Suppressor macrophage (primary cell): ENCODE data around the gene CLPSL2.

Experiments used
- DNase-seq, 4 experiments: peaks; one replicate each; pipeline ENCODE4 v3.0.0-alpha.2; 2020 to 2022

The CLPSL2 gene

DNA sequence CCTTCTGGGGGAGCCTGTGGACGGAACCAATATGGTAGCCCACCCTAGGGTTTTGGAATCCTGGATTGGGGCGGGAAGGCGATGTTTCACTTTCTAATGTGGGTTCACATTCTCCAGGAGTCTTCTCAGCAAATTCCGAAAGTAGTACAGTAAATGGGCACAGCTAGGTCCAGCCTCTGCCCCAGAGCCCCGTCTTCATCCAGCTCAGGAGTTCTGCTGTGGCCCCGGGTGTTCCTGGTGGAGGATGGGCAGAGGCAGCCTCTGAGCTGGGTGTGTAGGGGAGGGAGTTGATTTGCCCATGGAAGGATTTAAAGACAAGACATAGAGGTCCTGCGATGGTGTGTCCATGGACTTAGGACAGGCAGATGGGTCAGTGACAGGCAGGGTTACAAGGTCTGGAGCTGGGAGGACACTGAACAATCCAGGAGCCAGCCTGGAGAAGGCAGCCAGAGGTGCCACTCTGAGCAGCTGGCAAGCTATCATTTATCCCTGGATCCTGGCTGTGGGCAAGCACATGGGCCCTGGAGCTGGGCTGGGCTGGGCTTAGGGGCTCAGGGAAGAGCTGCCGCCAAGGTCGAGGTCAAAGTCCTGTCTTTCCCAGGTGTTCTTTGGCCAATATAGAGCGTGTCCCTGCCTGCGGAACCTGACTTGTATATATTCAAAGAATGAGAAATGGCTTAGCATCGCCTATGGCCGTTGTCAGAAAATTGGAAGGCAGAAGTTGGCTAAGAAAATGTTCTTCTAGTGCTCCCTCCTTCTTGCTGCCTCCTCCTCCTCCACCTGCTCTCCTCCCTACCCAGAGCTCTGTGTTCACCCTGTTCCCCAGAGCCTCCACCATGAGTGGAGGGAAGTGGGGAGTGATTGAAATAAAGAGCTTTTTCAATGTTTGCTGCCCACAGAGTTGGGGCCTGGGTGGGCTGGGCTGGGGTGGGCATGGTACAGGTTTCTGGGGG is 11.1 kb downstream of the CLPSL2 start:
- no peak for DNase-seq

DNA sequence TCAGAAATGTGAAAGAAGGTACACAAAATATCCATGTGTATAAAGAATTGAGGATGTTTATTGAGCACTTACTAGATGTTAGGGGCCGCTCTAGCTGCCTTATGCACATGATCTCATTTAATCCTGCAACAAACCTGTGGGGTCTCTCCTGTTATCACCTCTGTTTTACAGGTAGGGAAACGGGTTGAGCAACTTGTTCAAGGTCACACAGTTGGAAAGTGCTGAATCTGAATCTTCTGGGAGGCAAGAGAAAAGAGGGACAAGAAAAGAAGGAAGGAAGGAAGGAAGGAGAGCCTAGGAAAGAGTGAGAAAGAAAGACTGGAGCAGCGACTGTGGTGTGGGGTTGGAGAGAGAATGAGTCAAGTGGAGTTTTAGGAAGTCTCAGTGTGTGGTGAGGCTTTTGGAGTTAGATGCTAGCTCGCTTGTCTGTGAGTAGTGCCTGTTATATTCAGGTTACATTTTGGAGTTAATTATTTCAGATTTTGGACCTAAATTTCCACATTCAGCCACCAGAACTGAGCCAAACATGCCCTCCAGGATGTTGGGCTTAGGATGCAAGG is 12.1 kb downstream of the CLPSL2 start:
- DNase-seq = no peak

DNA sequence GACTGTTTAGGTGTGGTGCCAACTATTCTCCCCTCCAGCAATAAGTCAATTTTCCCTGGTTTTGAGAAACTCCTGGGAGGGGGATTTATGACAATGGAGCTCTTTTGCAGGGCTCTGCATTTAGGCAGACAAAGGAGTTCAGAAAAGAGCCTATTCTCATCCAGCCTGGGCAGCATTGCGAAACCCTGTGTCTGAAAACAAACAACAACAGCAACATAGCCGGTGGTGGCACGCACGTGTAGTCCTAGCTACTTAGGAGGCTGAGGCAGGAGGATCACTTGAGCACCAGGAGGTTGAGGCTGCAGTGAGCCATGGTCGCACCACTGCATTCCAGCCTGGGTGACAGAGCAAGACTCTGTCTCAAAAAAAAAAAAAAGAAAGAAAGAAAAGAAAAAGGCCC is 14.3 kb downstream of the CLPSL2 start:
- no peak for DNase-seq

GRCh38 chr6:35794536-35795452 is 18.4 kb downstream of the CLPSL2 start:
- DNase-seq = no peak

DNA sequence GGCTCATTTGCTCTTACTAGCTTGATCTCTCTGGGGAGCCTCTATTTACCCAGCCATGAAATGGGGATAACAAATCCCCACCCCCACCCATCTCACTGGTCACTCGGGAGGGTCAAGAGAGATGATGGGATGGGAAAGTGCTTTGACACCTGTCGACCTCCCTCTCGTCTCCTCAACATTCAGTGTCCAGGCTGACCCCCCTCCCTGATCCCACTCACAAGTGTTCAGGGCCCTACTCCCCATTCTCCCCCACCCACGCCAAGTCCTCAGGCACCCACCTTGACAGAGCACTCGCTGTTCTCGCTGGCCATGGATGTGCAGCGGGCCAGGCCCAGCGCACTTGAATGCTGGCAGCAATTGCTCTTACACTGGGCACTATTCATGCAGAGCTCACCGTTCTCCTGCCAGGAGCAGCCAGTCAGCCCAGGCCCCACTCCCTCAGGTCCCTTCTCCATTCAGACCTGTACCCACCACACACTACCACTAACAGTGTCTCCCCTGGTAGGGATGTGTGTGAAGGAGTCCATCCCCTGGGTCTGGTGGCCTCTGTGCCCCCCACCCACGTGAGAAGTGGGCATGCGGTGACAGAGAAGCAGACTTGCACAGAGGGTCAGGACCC is 19.2 kb downstream of the CLPSL2 start:
- DNase-seq = no peak

- DNase-seq = no peak
Observed at GRCh38 chr6:35796236-35796635, 19.8 kb downstream of the CLPSL2 start.

GRCh38 chr6:35797837-35798526 is 21.6 kb downstream of the CLPSL2 start:
- no peak for DNase-seq

- no peak for DNase-seq
Observed at GRCh38 chr6:35798706-35799105, 22.3 kb downstream of the CLPSL2 start.

- no peak for DNase-seq
Observed at GRCh38 chr6:35801148-35801547, 24.8 kb downstream of the CLPSL2 start.

DNA sequence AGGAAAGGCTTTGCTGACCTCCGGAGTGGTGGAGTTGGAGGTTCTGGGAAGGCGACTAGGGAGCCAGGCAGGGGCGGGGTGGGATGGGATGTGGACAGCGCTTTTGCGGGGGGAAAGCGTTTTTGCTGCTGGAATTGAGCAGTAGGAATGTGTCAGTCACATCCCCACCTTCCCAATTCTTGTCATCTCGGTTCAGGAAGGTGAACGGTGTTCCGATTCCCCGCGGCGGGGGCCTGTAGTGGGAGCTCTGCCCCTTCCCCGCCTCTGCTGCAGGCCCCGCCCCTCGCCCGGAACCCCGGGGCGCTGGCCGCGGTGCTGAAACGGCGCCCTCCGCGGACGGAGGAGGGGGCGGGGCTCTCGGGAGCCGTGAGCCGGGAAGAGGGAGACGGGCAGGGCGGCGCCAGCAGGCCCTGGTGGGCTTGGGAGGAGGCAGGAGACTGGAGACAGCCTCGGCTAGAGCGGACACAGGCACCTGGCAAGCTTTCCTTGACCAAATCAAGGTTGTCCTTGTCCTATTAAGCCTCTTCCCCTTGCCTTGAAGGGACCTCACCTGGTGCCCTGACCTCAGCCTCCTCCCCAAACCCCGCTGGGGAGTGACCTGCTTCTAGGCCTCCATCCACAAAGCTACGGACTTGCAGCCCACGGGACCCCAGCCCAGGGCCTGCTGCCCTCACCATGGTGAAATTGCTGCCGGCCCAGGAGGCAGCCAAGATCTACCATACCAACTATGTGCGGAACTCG is 28.8 kb downstream of the CLPSL2 start, which contains the start of gene LHFPL5:
Gene LHFPL5, plus strand, starts transcription at position 357 of the 741 bp plus-strand sequence. Its CDS starts 319 bp downstream, at position 676.
- DNase-seq = peak; percentile 48 to 75 (median 68)

DNA sequence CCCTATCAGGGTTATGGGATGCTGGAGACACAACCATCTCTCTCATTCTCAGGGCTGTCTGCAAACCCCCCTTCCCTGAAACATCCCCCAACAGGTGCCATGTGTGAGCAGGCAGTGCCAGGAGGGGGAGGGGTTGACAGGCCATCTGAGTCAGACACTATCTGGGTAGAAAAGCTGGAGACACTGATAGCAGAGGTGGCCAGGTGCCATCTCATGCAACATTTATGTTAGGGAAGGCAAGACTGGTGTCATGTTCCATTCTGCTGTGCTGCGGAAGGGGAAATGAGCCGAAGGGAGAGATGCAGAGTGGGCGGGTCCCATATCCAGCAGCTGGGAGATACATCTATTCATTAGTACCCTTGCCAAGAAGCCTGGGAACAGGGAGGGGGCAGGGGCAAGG is 32.3 kb downstream of the CLPSL2 start:
- DNase-seq = no peak

GRCh38 chr6:35809809-35810208 is 33.4 kb downstream of the CLPSL2 start:
- no peak for DNase-seq

DNA sequence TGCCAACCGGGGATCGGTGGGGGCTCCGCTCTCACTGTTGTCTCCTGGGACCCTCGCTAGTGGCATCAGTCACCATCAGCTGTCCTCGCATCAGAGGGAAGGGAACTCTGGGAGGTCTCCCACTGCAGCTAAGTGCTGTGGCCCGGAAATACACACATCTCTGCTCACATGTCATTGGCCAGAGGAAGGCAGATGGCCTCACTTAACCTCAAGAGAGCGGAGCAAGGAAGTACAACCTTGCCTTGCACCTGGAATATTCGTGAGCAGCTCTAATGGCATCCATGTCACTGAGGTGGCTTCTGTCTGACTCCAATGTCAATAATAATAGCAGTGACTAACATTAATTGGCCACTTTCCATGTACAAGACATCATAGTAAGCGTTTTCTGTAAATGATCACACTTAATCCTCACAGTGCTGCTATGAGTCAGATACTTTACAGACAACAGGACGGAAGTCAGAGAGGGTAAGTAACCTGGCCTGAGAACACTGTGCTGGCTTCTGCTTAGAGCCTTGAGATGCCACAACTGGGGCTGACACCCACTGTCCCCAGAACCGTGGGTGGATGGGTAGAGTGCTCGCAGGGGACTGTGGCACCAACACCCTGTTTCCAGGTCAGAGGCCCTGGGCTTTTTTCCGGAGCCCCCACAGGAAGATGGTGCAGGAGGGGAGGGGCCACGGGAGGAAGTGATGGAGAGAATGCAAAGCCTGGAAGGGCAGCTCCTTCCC is 34.7 kb downstream of the CLPSL2 start:
- no peak for DNase-seq

- no peak for DNase-seq
Observed at GRCh38 chr6:35811699-35811995, 35.2 kb downstream of the CLPSL2 start.

GRCh38 chr6:35817515-35817914 is 41.1 kb downstream of the CLPSL2 start:
- DNase-seq = no peak

GRCh38 chr6:35823601-35824000 is 47.2 kb downstream of the CLPSL2 start:
- DNase-seq = no peak

GRCh38 chr6:35824552-35825192 is 48.3 kb downstream of the CLPSL2 start:
- no peak for DNase-seq
